ENCODE results near the gene PRSS53.

Gene PRSS53

GRCh38 chr16:31093132-31093703 is 4.5 kb upstream of the PRSS53 start:
- no peak for DNase-seq

- DNase-seq = no peak
Observed at GRCh38 chr16:31092330-31092729, 3.6 kb upstream of the PRSS53 start.

GRCh38 chr16:31090540-31090939 is 1.8 kb upstream of the PRSS53 start:
- DNase-seq = no peak

- DNase-seq = no peak
Observed at GRCh38 chr16:31089199-31089598, 456 bp upstream of the PRSS53 start.

- DNase-seq = no peak
Observed at GRCh38 chr16:31087971-31088370, 772 bp downstream of the PRSS53 start.

- no peak for DNase-seq
Observed at GRCh38 chr16:31087481-31087880, 1.3 kb downstream of the PRSS53 start.

- DNase-seq = no peak
Observed at GRCh38 chr16:31086629-31086906, 2.2 kb downstream of the PRSS53 start.

GRCh38 chr16:31085873-31086628 is 2.7 kb downstream of the PRSS53 start:
- no peak for DNase-seq

- no peak for DNase-seq
Observed at GRCh38 chr16:31085411-31085810, 3.3 kb downstream of the PRSS53 start.

GRCh38 chr16:31084584-31085302 is 4.0 kb downstream of the PRSS53 start:
- no peak for DNase-seq

- DNase-seq = no peak
Observed at GRCh38 chr16:31083981-31084380, 4.8 kb downstream of the PRSS53 start.

GRCh38 chr16:31083556-31083955 is 5.2 kb downstream of the PRSS53 start:
- DNase-seq = no peak

GRCh38 chr16:31083081-31083480 is 5.7 kb downstream of the PRSS53 start:
- DNase-seq = no peak

- no peak for DNase-seq
Observed at GRCh38 chr16:31082368-31083045, 6.2 kb downstream of the PRSS53 start.

GRCh38 chr16:31081428-31082351 is 7.1 kb downstream of the PRSS53 start:
- DNase-seq = no peak

- DNase-seq = no peak
Observed at GRCh38 chr16:31080756-31081419, 7.9 kb downstream of the PRSS53 start.

GRCh38 chr16:31080035-31080629 is 8.6 kb downstream of the PRSS53 start:
- no peak for DNase-seq

- DNase-seq = no peak
Observed at GRCh38 chr16:31079342-31079944, 9.3 kb downstream of the PRSS53 start.

- DNase-seq = no peak
Observed at GRCh38 chr16:31078597-31079341, 10.0 kb downstream of the PRSS53 start.

GRCh38 chr16:31077592-31078396 is 10.9 kb downstream of the PRSS53 start:
- DNase-seq = no peak

All from activated effector memory CD4-positive, alpha-beta T cell treated with Interleukin-2 at 50 U/mL for 16 hours (primary cell).